A549 (cell line): ENCODE measurements around the gene BRF1.

Experiments
- CTCF ChIP-seq: fragments of >200 bp; sonication (Bioruptor Twin); formaldehyde crosslinking; IDR thresholded peaks from 3 replicates; pipeline ENCODE4 v1.5.1; 2016
- GATA3 ChIP-seq: IDR thresholded peaks from 2 replicates; pipeline ENCODE4 v1.6.1; 2012; ENCODE audit warnings: borderline replicate concordance
- HES2 ChIP-seq: fragments of >200 bp; sonication (Bioruptor Twin); formaldehyde crosslinking; IDR thresholded peaks from 2 replicates; pipeline ENCODE4 v1.6.1; 2016
- NPAS2 ChIP-seq: fragments of 250-450 bp; sonication (Bioruptor Pico); IDR thresholded peaks from 2 replicates; pipeline ENCODE4 v1.8.0; 2022; ENCODE audit warnings: mild to moderate bottlenecking, moderate library complexity, borderline replicate concordance
- PBX3 ChIP-seq: IDR thresholded peaks from 2 replicates; pipeline ENCODE4 v1.6.1; 2012
- POLR2A ChIP-seq: IDR thresholded peaks from 2 replicates; pipeline ENCODE4 v1.6.1; 2012; ENCODE audit warnings: mild to moderate bottlenecking, low read length
- POLR2AphosphoS2 ChIP-seq: conservative IDR thresholded peaks from 2 replicates; pipeline ENCODE4 v1.6.1; 2012; ENCODE audit warnings: low read length, improper control_type of control experiment, inconsistent platforms
- RAD21 ChIP-seq, 2 experiments: fragments of >200 bp in 1 of 2; sonication (Bioruptor Twin) in 1 of 2; formaldehyde crosslinking in 1 of 2; IDR thresholded peaks in 1 of 2; conservative IDR thresholded peaks in 1 of 2; 2 replicates in 1 of 2; 3 replicates in 1 of 2; pipeline ENCODE4 v1.6.1; 2012 to 2018; ENCODE audit warnings: inconsistent platforms in 1 of 2
- REST ChIP-seq: fragments of 200-600 bp; sonication (generic); IDR thresholded peaks from 2 replicates; pipeline ENCODE4 v1.6.1; 2016; ENCODE audit warnings: antibody characterized with exemption, mild to moderate bottlenecking, moderate library complexity
- ZNF302 ChIP-seq: fragments of 250-450 bp; sonication (Bioruptor Pico); IDR thresholded peaks from 2 replicates; pipeline ENCODE4 v1.9.0; 2021; ENCODE audit warnings: inconsistent platforms, mild to moderate bottlenecking, moderate library complexity

- TF ChIP-seq CTCF (no peak), HES2 (no peak), GATA3 (no peak), POLR2A (no peak), POLR2AphosphoS2 (no peak), REST (no peak), ZNF302 (CRISPR knock-in tag) (no peak), PBX3 (no peak), NPAS2 (CRISPR knock-in tag) (no peak), RAD21 (conservative IDR thresholded peaks at IDR 0.05 in 1 of 2, IDR thresholded peaks at IDR 0.05 in 1 of 2) (no peak)
These were observed 45.4 kb upstream of the BRF1 start for GRCh38 chr14:105346200-105346533.
